Measurements from ENCODE around the gene CYTH1.

- no peak for TF ChIP-seq CTCF (IDR thresholded peaks at IDR 0.05)
- TF ChIP-seq EZH2 (IDR thresholded peaks at IDR 0.05; ENCODE audit: borderline replicate concordance, insufficient read depth, low read depth, low read length, poor library complexity, severe bottlenecking) = no peak
Measured at GRCh38 chr17:78709119-78709681, 72.9 kb downstream of the CYTH1 start.

Measured in B cell (primary cell).